DND-41 (cell line): Measurements from ENCODE around the gene CRELD1.

Experiments used
- EZH2 ChIP-seq: IDR thresholded peaks from 3 replicates; pipeline ENCODE4 v1.6.1; 2012; ENCODE audit warnings: borderline replicate concordance, low read depth, mild to moderate bottlenecking, moderate library complexity, low read length, inconsistent platforms; ENCODE audit not compliant: severe bottlenecking
- TF ChIP-seq, protein P1 (sequence below): IDR thresholded peaks from 2 replicates; pipeline ENCODE4 v1.5.1; 2012; ENCODE audit warnings: borderline replicate concordance, low read length, moderate library complexity, mild to moderate bottlenecking; ENCODE audit not compliant: poor library complexity, severe bottlenecking; ENCODE audit errors: extremely low read depth

DNA sequence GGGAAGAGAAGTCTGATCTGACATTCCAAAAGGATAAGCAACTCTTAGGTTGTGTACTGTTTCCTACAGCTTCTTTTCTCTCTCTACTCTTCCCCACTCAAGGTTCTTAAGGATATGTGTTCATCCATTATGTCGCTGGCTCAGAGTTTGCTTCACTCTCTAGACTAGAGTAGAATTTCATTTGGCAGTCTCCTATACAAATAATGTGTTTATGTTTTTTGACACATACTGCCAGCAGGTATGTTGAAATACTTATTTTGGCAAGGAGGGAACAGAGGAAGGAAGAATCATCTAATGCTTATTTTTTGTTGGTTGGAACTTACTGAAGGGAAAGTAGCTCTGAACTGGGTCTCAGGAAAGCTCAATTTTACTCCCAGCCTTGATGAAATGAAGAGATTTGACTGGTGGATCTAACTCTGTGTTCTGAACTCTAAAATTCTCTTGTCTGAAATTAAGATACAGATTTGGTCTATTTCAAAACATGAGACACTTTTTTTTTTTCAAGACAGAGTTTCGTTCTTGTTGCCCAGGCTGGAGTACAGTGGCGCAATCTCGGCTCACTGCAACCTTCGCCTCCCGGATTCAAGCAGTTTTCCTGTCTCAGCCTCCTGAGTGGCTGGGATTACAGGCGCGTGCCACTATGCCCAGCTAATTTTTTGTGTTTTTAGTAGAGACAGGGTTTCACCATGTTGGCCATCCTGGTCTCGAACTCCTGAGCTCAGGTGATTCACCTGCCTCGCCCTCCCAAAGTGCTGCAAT is 60.6 kb downstream of the CRELD1 start:
- no peak for TF ChIP-seq EZH2
- TF ChIP-seq, protein P1, sequence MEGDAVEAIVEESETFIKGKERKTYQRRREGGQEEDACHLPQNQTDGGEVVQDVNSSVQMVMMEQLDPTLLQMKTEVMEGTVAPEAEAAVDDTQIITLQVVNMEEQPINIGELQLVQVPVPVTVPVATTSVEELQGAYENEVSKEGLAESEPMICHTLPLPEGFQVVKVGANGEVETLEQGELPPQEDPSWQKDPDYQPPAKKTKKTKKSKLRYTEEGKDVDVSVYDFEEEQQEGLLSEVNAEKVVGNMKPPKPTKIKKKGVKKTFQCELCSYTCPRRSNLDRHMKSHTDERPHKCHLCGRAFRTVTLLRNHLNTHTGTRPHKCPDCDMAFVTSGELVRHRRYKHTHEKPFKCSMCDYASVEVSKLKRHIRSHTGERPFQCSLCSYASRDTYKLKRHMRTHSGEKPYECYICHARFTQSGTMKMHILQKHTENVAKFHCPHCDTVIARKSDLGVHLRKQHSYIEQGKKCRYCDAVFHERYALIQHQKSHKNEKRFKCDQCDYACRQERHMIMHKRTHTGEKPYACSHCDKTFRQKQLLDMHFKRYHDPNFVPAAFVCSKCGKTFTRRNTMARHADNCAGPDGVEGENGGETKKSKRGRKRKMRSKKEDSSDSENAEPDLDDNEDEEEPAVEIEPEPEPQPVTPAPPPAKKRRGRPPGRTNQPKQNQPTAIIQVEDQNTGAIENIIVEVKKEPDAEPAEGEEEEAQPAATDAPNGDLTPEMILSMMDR: no peak
